ENCODE data around the gene SRSF12. TPM values are rescaled to one million over a fixed set of nuclear protein-coding genes. Genes with fewer than 3 reads are reported as not detected.

The SRSF12 gene
- under 0.01 TPM in 1 of 2 replicates, not detected in the other for total RNA-seq

GRCh38 chr6:89117211-89118108, at the start of gene SRSF12:
TSS of gene SRSF12 (minus strand) at chr6:89118071. CDS start at chr6:89117887, 184 bp downstream.

GRCh38 chr6:89145956-89146717, 28.3 kb upstream of the SRSF12 start, which contains the start of gene PM20D2:
TSS of gene PM20D2 (plus strand) at chr6:89146055. CDS start at chr6:89146145, 90 bp downstream.

GRCh38 chr6:89080281-89081128, 37.4 kb downstream of the SRSF12 start, which contains the start of gene PNRC1:
TSS of gene PNRC1 (plus strand) at chr6:89080751. CDS start at chr6:89080895, 144 bp downstream.

Other genes starting within 250 kb of the SRSF12 start
- gene RNGTT, start 154.5 kb downstream of the SRSF12 start, total RNA-seq: 19.8 and 24.9 TPM in 2 replicates
- gene PNRC1, start 37.3 kb downstream of the SRSF12 start, total RNA-seq: 27.8 and 40.9 TPM in 2 replicates
- 7.8 and 12.9 TPM in 2 replicates for gene PM20D2, start 28.0 kb upstream of the SRSF12 start, total RNA-seq
- gene GABRR1, start 99.3 kb upstream of the SRSF12 start, total RNA-seq: not detected in 2 replicates
- 0.15 TPM in 1 of 2 replicates, not detected in the other for gene GABRR2, start 197.2 kb upstream of the SRSF12 start, total RNA-seq
- gene UBE2J1, start 234.7 kb upstream of the SRSF12 start, total RNA-seq: 53.5 and 59.8 TPM in 2 replicates

Data from epithelial cell of umbilical artery (primary cell).